HG03139 (cell line): ENCODE results near the gene COL15A1.

Experiments
- ATAC-seq: cut with Tn5 transposase; IDR thresholded peaks from one replicate; pipeline ENCODE4 v1.9.1; 2021; ENCODE audit not compliant: unreplicated experiment

Gene COL15A1

GRCh38 chr9:99052815-99053715 is 109.4 kb downstream of the COL15A1 start:
- ATAC-seq, result no peak

- no peak for ATAC-seq
Measured at GRCh38 chr9:99054581-99054980, 110.9 kb downstream of the COL15A1 start.

- no peak for ATAC-seq
Measured at GRCh38 chr9:99055384-99055783, 111.7 kb downstream of the COL15A1 start.

- ATAC-seq, result no peak
Measured at GRCh38 chr9:99056186-99056585, 112.5 kb downstream of the COL15A1 start.

GRCh38 chr9:99056886-99057664 is 113.4 kb downstream of the COL15A1 start:
- ATAC-seq, result no peak

- ATAC-seq, result peak; percentile 78
Measured at GRCh38 chr9:99057665-99058625, 114.2 kb downstream of the COL15A1 start.

- ATAC-seq, result peak; percentile 79
Measured at GRCh38 chr9:99058964-99059921, 115.5 kb downstream of the COL15A1 start.

GRCh38 chr9:99060621-99061020 is 116.9 kb downstream of the COL15A1 start:
- ATAC-seq, result no peak

GRCh38 chr9:99062549-99062948 is 118.8 kb downstream of the COL15A1 start:
- no peak for ATAC-seq

- ATAC-seq, result no peak
Measured at GRCh38 chr9:99063522-99063921, 119.8 kb downstream of the COL15A1 start.

- ATAC-seq, result no peak
Measured at GRCh38 chr9:99066571-99066970, 122.9 kb downstream of the COL15A1 start.

GRCh38 chr9:99069075-99069474 is 125.4 kb downstream of the COL15A1 start:
- no peak for ATAC-seq

GRCh38 chr9:99069546-99069945 is 125.8 kb downstream of the COL15A1 start:
- no peak for ATAC-seq

GRCh38 chr9:99070681-99071080 is 127.0 kb downstream of the COL15A1 start:
- no peak for ATAC-seq

GRCh38 chr9:99071313-99072039 is 127.8 kb downstream of the COL15A1 start:
- ATAC-seq, result no peak

GRCh38 chr9:99072040-99072394 is 128.3 kb downstream of the COL15A1 start:
- ATAC-seq, result no peak

GRCh38 chr9:99073347-99073746 is 129.6 kb downstream of the COL15A1 start:
- no peak for ATAC-seq

- ATAC-seq, result no peak
Measured at GRCh38 chr9:99073985-99074901, 130.5 kb downstream of the COL15A1 start.
